ENCODE measurements around the gene LENEP. TPM values are rescaled to one million over a fixed set of nuclear protein-coding genes. Genes with fewer than 3 reads are reported as not detected.

Gene LENEP
- total RNA-seq, 1 donor: not detected

- Histone ChIP-seq H3K4me3 (ENCODE audit: insufficient read depth, low read length) (no peak overlapping the region), H3K4me2 (ENCODE audit: insufficient read depth, low read length) (no peak overlapping the region), H3K27me3 (ENCODE audit: insufficient read depth, low read length) (no peaks in the 10 kb centered on the region), H3K27ac (ENCODE audit: low read depth, low read length) (no peak overlapping the region), H3K4me1 (ENCODE audit: insufficient read depth, low read length) (peaks cover 15% of the 10 kb centered on the region), H4K20me1 (ENCODE audit: insufficient read depth, low read length) (peaks cover 7% of the 10 kb centered on the region), H3K79me2 (ENCODE audit: insufficient read depth, low read length) (no peaks in the 10 kb centered on the region), H3K9me3 (ENCODE audit: low read depth, low read length) (no peaks in the 10 kb centered on the region), H3K36me3 (ENCODE audit: insufficient read depth, low read length) (no peaks in the 10 kb centered on the region), H2AFZ (ENCODE audit: low read length) (no peak overlapping the region)
- no peak for DNase-seq (ENCODE audit: insufficient read length, low spot score, missing footprints)
- no peak for TF ChIP-seq CTCF (IDR thresholded peaks at IDR 0.05; ENCODE audit: extremely low read depth, low read depth, low read length)
Observed at GRCh38 chr1:155022136-155022926, 28.9 kb downstream of the LENEP start.

GRCh38 chr1:155022927-155023236, 29.5 kb downstream of the LENEP start:
- Histone ChIP-seq H2AFZ (ENCODE audit: low read length) (no peak overlapping the region), H4K20me1 (ENCODE audit: insufficient read depth, low read length) (peaks cover 4% of the 10 kb centered on the region), H3K27me3 (ENCODE audit: insufficient read depth, low read length) (no peaks in the 10 kb centered on the region), H3K4me2 (ENCODE audit: insufficient read depth, low read length) (no peak overlapping the region), H3K79me2 (ENCODE audit: insufficient read depth, low read length) (no peaks in the 10 kb centered on the region), H3K4me1 (ENCODE audit: insufficient read depth, low read length) (peaks cover 12% of the 10 kb centered on the region), H3K27ac (ENCODE audit: low read depth, low read length) (no peak overlapping the region), H3K9me3 (ENCODE audit: low read depth, low read length) (no peaks in the 10 kb centered on the region), H3K36me3 (ENCODE audit: insufficient read depth, low read length) (no peaks in the 10 kb centered on the region), H3K4me3 (ENCODE audit: insufficient read depth, low read length) (no peak overlapping the region)
- no peak for DNase-seq (ENCODE audit: insufficient read length, low spot score, missing footprints)
- TF ChIP-seq CTCF (IDR thresholded peaks at IDR 0.05; ENCODE audit: extremely low read depth, low read depth, low read length): no peak

- no peaks in the 10 kb centered on the region for H3K79me2 ChIP-seq (ENCODE audit: insufficient read depth, low read length)
- H3K4me3 ChIP-seq (ENCODE audit: insufficient read depth, low read length): no peak overlapping the region
- H3K9me3 ChIP-seq (ENCODE audit: low read depth, low read length): no peaks in the 10 kb centered on the region
- TF ChIP-seq CTCF (IDR thresholded peaks at IDR 0.05; ENCODE audit: extremely low read depth, low read depth, low read length): no peak
- peaks cover 3% of the 10 kb centered on the region for H4K20me1 ChIP-seq (ENCODE audit: insufficient read depth, low read length)
- H3K4me2 ChIP-seq (ENCODE audit: insufficient read depth, low read length): no peak overlapping the region
- no peaks in the 10 kb centered on the region for H3K36me3 ChIP-seq (ENCODE audit: insufficient read depth, low read length)
- peaks cover 6% of the 10 kb centered on the region for H3K4me1 ChIP-seq (ENCODE audit: insufficient read depth, low read length)
- no peak overlapping the region for H3K27ac ChIP-seq (ENCODE audit: low read depth, low read length)
- H3K27me3 ChIP-seq (ENCODE audit: insufficient read depth, low read length): no peaks in the 10 kb centered on the region
- H2AFZ ChIP-seq (ENCODE audit: low read length): no peak overlapping the region
- DNase-seq (ENCODE audit: insufficient read length, low spot score, missing footprints): no peak
Observed at GRCh38 chr1:155023627-155024026, 30.2 kb downstream of the LENEP start.

GRCh38 chr1:155024315-155024714, 30.9 kb downstream of the LENEP start:
- H3K36me3 ChIP-seq (ENCODE audit: insufficient read depth, low read length): no peaks in the 10 kb centered on the region

More at GRCh38 chr1:155024315-155024714, 30.9 kb downstream of the LENEP start:
- no peaks in the 10 kb centered on the region for H3K27me3 ChIP-seq (ENCODE audit: insufficient read depth, low read length)
- H3K4me2 ChIP-seq (ENCODE audit: insufficient read depth, low read length): no peak overlapping the region
- no peak overlapping the region for H3K4me3 ChIP-seq (ENCODE audit: insufficient read depth, low read length)
- DNase-seq (ENCODE audit: insufficient read length, low spot score, missing footprints): no peak
- no peaks in the 10 kb centered on the region for H4K20me1 ChIP-seq (ENCODE audit: insufficient read depth, low read length)
- no peak for TF ChIP-seq CTCF (IDR thresholded peaks at IDR 0.05; ENCODE audit: extremely low read depth, low read depth, low read length)
- no peak overlapping the region for H2AFZ ChIP-seq (ENCODE audit: low read length)
- no peaks in the 10 kb centered on the region for H3K9me3 ChIP-seq (ENCODE audit: low read depth, low read length)
- H3K4me1 ChIP-seq (ENCODE audit: insufficient read depth, low read length): no peaks in the 10 kb centered on the region
- H3K27ac ChIP-seq (ENCODE audit: low read depth, low read length): no peak overlapping the region
- no peaks in the 10 kb centered on the region for H3K79me2 ChIP-seq (ENCODE audit: insufficient read depth, low read length)

All from osteoblast (primary cell).